K562 (cell line): Measurements from ENCODE around the gene PRKAR1A. TPM values are rescaled to one million over a fixed set of nuclear protein-coding genes. Genes with fewer than 3 reads are reported as not detected.

Experiments used
- ATAC-seq: fragments of 200-7000 bp; cut with Tn5 transposase; 3 replicates; pipeline ENCODE4 v1.9.1; 2020; ENCODE audit warnings: moderate library complexity
- BruUV-seq: library from RNA; stranded (reverse); fragments of 400-500 nt; replicated peaks from 2 replicates; lab custom pipeline; 2021; lab: Mats Ljungman, UMichigan
- CTCF ChIA-PET: fragments of 300-600 bp; formaldehyde crosslinking; extraction: SDS; loops from one replicate; lab custom pipeline; 2021; ENCODE audit warnings: low intra/inter-chr PET ratio; lab: Yijun Ruan, JAX
- POLR2A ChIA-PET: fragments of 300-600, 350-650 bp; sonication (Branson Sonifier 250); formaldehyde crosslinking; extraction: SDS; loops from one replicate; lab custom pipeline; 2021; ENCODE audit warnings: antibody characterized with exemption, inconsistent platforms; lab: Yijun Ruan, JAX
- DNase-seq, 4 experiments: peaks; one replicate each; pipeline versions ENCODE4 v3.0.0 to v3.0.0-alpha.2; 2011 to 2018; ENCODE audit warnings: low spot score in 3 of 4, mixed read lengths in 3 of 4; ENCODE audit errors: extremely low read depth in 1 of 4
- FAIRE-seq: peaks from 2 replicates; lab custom pipeline; 2011; peaks lifted over from hg19 to GRCh38; lab: Jason Lieb, UNC
- H2AFZ ChIP-seq: 2 replicates; pipeline ENCODE4 v1.6.0; 2011; ENCODE audit warnings: low read depth, low read length, control low read depth, inconsistent platforms
- H3K27ac ChIP-seq: fragments of 200-600 bp; 3 replicates; pipeline ENCODE4 v1.8.0; 2011; ENCODE audit warnings: low read depth, mild to moderate bottlenecking, control low read depth, inconsistent platforms, low read length, moderate library complexity, mixed read lengths; ENCODE audit errors: extremely low read depth
- H3K27me3 ChIP-seq, 2 experiments: fragments of 300-600 bp in 1 of 2; 2 replicates in 1 of 2; 3 replicates in 1 of 2; pipeline versions ENCODE4 v1.6.0 to v1.8.0; 2011; ENCODE audit warnings: inconsistent platforms in 2 of 2, low read length in 2 of 2, mild to moderate bottlenecking in 1 of 2, mixed read lengths in 1 of 2, moderate library complexity in 1 of 2; ENCODE audit not compliant: control insufficient read depth in 2 of 2, insufficient read depth in 2 of 2
- H3K36me3 ChIP-seq: fragments of 300-600 bp; 3 replicates; pipeline ENCODE4 v1.8.0; 2011; ENCODE audit warnings: mild to moderate bottlenecking, low read length, inconsistent platforms; ENCODE audit not compliant: control insufficient read depth, insufficient read depth
- H3K4me1 ChIP-seq, 2 experiments: fragments of 200-600 bp in 1 of 2; replicated peaks in 1 of 2; 2 replicates in 1 of 2; 3 replicates in 1 of 2; pipeline versions ENCODE4 v1.5.1 to v1.8.0; 2011; ENCODE audit warnings: inconsistent platforms in 2 of 2, low read length in 2 of 2, mild to moderate bottlenecking in 1 of 2, mixed read lengths in 1 of 2, moderate library complexity in 1 of 2; ENCODE audit not compliant: control insufficient read depth in 2 of 2, insufficient read depth in 2 of 2
- H3K4me2 ChIP-seq: 2 replicates; pipeline ENCODE4 v1.6.1; 2011; ENCODE audit warnings: low read length, control low read depth, inconsistent platforms, mixed read lengths; ENCODE audit not compliant: insufficient read depth
- H3K4me3 ChIP-seq: fragments of 200-600 bp; sonication (generic), shearing (Covaris generic); 2 replicates; pipeline ENCODE4 v1.5.1; 2016; ENCODE audit warnings: control low read depth, inconsistent platforms
- H3K79me2 ChIP-seq: fragments of 200-600 bp; 3 replicates; pipeline ENCODE4 v1.8.0; 2011; ENCODE audit warnings: low read length, inconsistent platforms; ENCODE audit not compliant: control insufficient read depth, insufficient read depth
- H3K9ac ChIP-seq, 2 experiments: 2 replicates each; pipeline versions ENCODE4 v1.6.0 to v1.6.1; 2011; ENCODE audit warnings: low read depth in 2 of 2, low read length in 2 of 2, control low read depth in 1 of 2, inconsistent platforms in 1 of 2, mild to moderate bottlenecking in 1 of 2, mixed read lengths in 1 of 2; ENCODE audit not compliant: insufficient read depth in 1 of 2
- H3K9me1 ChIP-seq: one replicate; pipeline ENCODE4 v1.6.0; 2011; ENCODE audit warnings: inconsistent platforms, mild to moderate bottlenecking, low read length, moderate library complexity; ENCODE audit not compliant: control insufficient read depth, insufficient read depth
- H3K9me3 ChIP-seq: replicated peaks from 2 replicates; pipeline ENCODE4 v1.5.1; 2011; ENCODE audit warnings: low read depth, low read length, inconsistent platforms; ENCODE audit not compliant: control insufficient read depth, insufficient read depth
- H4K20me1 ChIP-seq: replicated peaks from 2 replicates; pipeline ENCODE4 v1.6.1; 2011; ENCODE audit warnings: low read length, inconsistent platforms, mixed read lengths; ENCODE audit not compliant: control insufficient read depth, insufficient read depth
- CAMTA2 ChIP-seq: fragments of 250-450 bp; sonication (Bioruptor Pico); conservative IDR thresholded peaks from 2 replicates; pipeline ENCODE4 v1.5.1; 2022
- CBX3 ChIP-seq, 2 experiments: IDR thresholded peaks; 1 replicate in 1 of 2; 2 replicates in 1 of 2; pipeline ENCODE4 v1.6.1; 2012; ENCODE audit warnings: inconsistent platforms in 2 of 2, low read length in 2 of 2, borderline replicate concordance in 1 of 2, control low read depth in 1 of 2
- EP300 ChIP-seq: IDR thresholded peaks from 2 replicates; pipeline ENCODE4 v1.6.1; 2012; ENCODE audit warnings: low read length, improper control_type of control experiment
- ETV1 ChIP-seq: fragments of 450-650 bp; conservative IDR thresholded peaks from 2 replicates; pipeline ENCODE4 v1.6.1; 2016; ENCODE audit warnings: missing genetic modification characterization, control low read depth, low read depth, missing compliant biosample characterization
- GTF2A2 ChIP-seq: IDR thresholded peaks from 2 replicates; pipeline ENCODE4 v1.6.1; 2016; ENCODE audit warnings: mild to moderate bottlenecking, missing genetic modification characterization, missing compliant biosample characterization
- HDGF ChIP-seq: fragments of 450-650 bp; IDR thresholded peaks from 2 replicates; pipeline ENCODE4 v1.6.1; 2016
- KDM1A ChIP-seq, 2 experiments: fragments of 450-650 bp; IDR thresholded peaks; 2 replicates each; pipeline ENCODE4 v1.6.1; 2016; ENCODE audit warnings: mild to moderate bottlenecking in 2 of 2
- MAFF ChIP-seq: IDR thresholded peaks from 2 replicates; pipeline ENCODE4 v1.6.1; 2012; ENCODE audit warnings: low read length, improper control_type of control experiment
- NFATC3 ChIP-seq: fragments of 450-650 bp; IDR thresholded peaks from 2 replicates; pipeline ENCODE4 v1.6.1; 2017; ENCODE audit warnings: mild to moderate bottlenecking
- NUFIP1 ChIP-seq: fragments of 450-650 bp; IDR thresholded peaks from 2 replicates; pipeline ENCODE4 v1.6.1; 2018; ENCODE audit not compliant: partially characterized antibody
- PCBP2 ChIP-seq: fragments of 200-400 bp; formaldehyde crosslinking; IDR thresholded peaks from 2 replicates; pipeline ENCODE4 v1.6.1; 2018; ENCODE audit warnings: low read length, low read depth, mild to moderate bottlenecking, moderate library complexity; ENCODE audit not compliant: poor library complexity, severe bottlenecking
- RBBP5 ChIP-seq: fragments of 200-600 bp; sonication (generic); IDR thresholded peaks from 2 replicates; pipeline ENCODE4 v1.6.1; 2012; ENCODE audit warnings: borderline replicate concordance, mild to moderate bottlenecking, low read length, control low read depth, inconsistent platforms; ENCODE audit not compliant: insufficient read depth, poor library complexity, severe bottlenecking
- YBX1 ChIP-seq: fragments of 450-650 bp; IDR thresholded peaks from 2 replicates; pipeline ENCODE4 v1.7.1; 2016; ENCODE audit warnings: mild to moderate bottlenecking
- ZBED1 ChIP-seq: IDR thresholded peaks from 2 replicates; pipeline ENCODE4 v1.6.1; 2014
- ZBTB7A ChIP-seq: IDR thresholded peaks from 2 replicates; pipeline ENCODE4 v1.6.1; 2011; ENCODE audit warnings: low read depth, mild to moderate bottlenecking, low read length, moderate library complexity, borderline replicate concordance; ENCODE audit not compliant: control insufficient read depth
- ZNF445 ChIP-seq: fragments of 250-450 bp; sonication (Bioruptor Pico); IDR thresholded peaks from 2 replicates; pipeline ENCODE4 v1.4.0; 2020; ENCODE audit warnings: low read depth, mild to moderate bottlenecking, moderate library complexity
- ZNF507 ChIP-seq: conservative IDR thresholded peaks from 2 replicates; pipeline ENCODE4 v1.6.1; 2017; ENCODE audit warnings: missing genetic modification characterization, missing compliant biosample characterization
- WGBS: fragments of 100-300 bp; shearing (Covaris generic); methylation state at CpG from one replicate; pipeline ENCODE4 v1.1.6; 2016; ENCODE audit warnings: low coverage, mixed read lengths; ENCODE audit not compliant: insufficient coverage; ENCODE audit errors: missing lambda C conversion rate; 5-methylcytosine and 5-hydroxymethylcytosine counted together
- in situ Hi-C: fragments of 300-500 bp; cut with MboI; formaldehyde crosslinking; loops from 4 replicates; pipeline ENCODE4 v1.15.0; 2018; ENCODE audit warnings: inconsistent platforms, mixed read lengths
- intact Hi-C: fragments of 100-400 bp; cut with micrococcal nuclease; formaldehyde crosslinking; loops from 2 replicates; pipeline ENCODE4 v1.14.2; 2022
- polyA plus RNA-seq, 8 experiments: library from polyadenylated mRNA; depleted of rRNA in 4 of 8; stranded (reverse) in 5 of 8; unstranded in 3 of 8; fragments of >200 nt; fragmentation: Nextera tagmentation in 2 of 8; fragmentation: Illumina TruSeq in 1 of 8; extraction: Ambion mirVana in 2 of 8; extraction: Trizol in 1 of 8; gene quantifications; 2 replicates each; pipeline versions ENCODE4 v1.2.1 to v1.2.3, GENCODE V29; 2011 to 2014; ENCODE audit warnings: inconsistent platforms in 1 of 8, missing spikeins in 1 of 8
- total RNA-seq, 7 experiments: library from RNA; depleted of rRNA in 6 of 7; stranded (reverse); fragments of >200 nt in 6 of 7; fragmentation: Illumina TruSeq in 2 of 7; extraction: Trizol in 2 of 7; gene quantifications; 2 replicates each; pipeline versions ENCODE4 v1.2.1 to v1.2.3, GENCODE V29; 2011 to 2021; ENCODE audit warnings: low replicate concordance in 1 of 7
- TF ChIP-seq, protein P1 (sequence below): fragments of 250-450 bp; sonication (Bioruptor Pico); IDR thresholded peaks from 2 replicates; pipeline ENCODE4 v1.5.0; 2021
- TF ChIP-seq, protein P2 (sequence below), 3 experiments: fragments of 200-800 bp in 1 of 3; fragments of 250-450 bp in 1 of 3; fragments of 450-650 bp in 1 of 3; sonication (Bioruptor Pico) in 1 of 3; sonication (Bioruptor generic) in 1 of 3; formaldehyde crosslinking in 1 of 3; IDR thresholded peaks; 2 replicates each; pipeline versions ENCODE4 v1.6.1 to v1.8.0; 2016 to 2022; ENCODE audit warnings: mild to moderate bottlenecking in 2 of 3, missing genetic modification characterization in 2 of 3, missing compliant biosample characterization in 1 of 3, moderate library complexity in 1 of 3

Gene PRKAR1A
- total and polyA plus RNA-seq, 9 of the 15 experiments (the other 6 are each of a cell fraction or from before 2014, with no cell fraction given) = 15.0 to 95.6 (median 67.5) TPM

DNA sequence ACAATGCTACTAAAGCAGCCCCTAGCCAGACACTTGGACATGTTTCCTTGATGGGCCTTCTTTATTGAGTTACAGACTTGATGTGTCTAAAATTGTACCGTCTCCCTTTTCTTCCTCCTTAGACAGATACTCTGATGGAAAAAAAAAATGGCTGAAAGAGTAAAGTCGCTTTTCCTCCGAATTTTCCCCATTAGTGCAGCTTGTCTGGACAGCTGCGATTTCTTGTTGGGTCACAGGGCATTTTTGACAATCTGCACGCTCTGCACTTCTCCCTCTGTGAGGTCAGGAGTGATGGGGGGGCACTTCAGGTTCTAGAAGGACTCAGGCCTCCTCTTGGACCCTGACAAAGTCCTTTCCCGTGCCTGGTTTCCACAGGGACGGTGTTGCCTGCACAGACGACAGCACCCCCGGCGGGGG is 968 bp upstream of the PRKAR1A start:
- in situ Hi-C loops = no loop called here
- H3K4me1 ChIP-seq = peaks cover 0 to 7% of the 10 kb centered on the region in 2 experiments; a peak in 4 of 5 replicates
- TF ChIP-seq CBX3 (IDR thresholded peaks at IDR 0.05; ENCODE audit: borderline replicate concordance in 1 of 2, low read length in 2 of 2) (peak in 1 of 2 experiments; percentile 0; a peak in 1 of 3 replicates), RBBP5 (peak; percentile 15), ZBED1 (no peak), ZNF445 (CRISPR knock-in tag) (no peak), CAMTA2 (CRISPR knock-in tag) (no peak), GTF2A2 (tag) (no peak), ZNF507 (tag) (no peak), EP300 (no peak), YBX1 (no peak), MAFF (no peak), NUFIP1 (no peak), ETV1 (peak; percentile 33; the same call in 1 of the 2 replicates), PCBP2 (no peak), KDM1A (IDR thresholded peaks at IDR 0.05) (no peak), NFATC3 (no peak), ZBTB7A (no peak), HDGF (no peak)
- TF ChIP-seq, protein P1, sequence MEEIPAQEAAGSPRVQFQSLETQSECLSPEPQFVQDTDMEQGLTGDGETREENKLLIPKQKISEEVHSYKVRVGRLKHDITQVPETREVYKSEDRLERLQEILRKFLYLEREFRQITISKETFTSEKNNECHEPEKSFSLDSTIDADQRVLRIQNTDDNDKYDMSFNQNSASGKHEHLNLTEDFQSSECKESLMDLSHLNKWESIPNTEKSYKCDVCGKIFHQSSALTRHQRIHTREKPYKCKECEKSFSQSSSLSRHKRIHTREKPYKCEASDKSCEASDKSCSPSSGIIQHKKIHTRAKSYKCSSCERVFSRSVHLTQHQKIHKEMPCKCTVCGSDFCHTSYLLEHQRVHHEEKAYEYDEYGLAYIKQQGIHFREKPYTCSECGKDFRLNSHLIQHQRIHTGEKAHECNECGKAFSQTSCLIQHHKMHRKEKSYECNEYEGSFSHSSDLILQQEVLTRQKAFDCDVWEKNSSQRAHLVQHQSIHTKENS (CRISPR knock-in tag) = no peak
- TF ChIP-seq, protein P2, sequence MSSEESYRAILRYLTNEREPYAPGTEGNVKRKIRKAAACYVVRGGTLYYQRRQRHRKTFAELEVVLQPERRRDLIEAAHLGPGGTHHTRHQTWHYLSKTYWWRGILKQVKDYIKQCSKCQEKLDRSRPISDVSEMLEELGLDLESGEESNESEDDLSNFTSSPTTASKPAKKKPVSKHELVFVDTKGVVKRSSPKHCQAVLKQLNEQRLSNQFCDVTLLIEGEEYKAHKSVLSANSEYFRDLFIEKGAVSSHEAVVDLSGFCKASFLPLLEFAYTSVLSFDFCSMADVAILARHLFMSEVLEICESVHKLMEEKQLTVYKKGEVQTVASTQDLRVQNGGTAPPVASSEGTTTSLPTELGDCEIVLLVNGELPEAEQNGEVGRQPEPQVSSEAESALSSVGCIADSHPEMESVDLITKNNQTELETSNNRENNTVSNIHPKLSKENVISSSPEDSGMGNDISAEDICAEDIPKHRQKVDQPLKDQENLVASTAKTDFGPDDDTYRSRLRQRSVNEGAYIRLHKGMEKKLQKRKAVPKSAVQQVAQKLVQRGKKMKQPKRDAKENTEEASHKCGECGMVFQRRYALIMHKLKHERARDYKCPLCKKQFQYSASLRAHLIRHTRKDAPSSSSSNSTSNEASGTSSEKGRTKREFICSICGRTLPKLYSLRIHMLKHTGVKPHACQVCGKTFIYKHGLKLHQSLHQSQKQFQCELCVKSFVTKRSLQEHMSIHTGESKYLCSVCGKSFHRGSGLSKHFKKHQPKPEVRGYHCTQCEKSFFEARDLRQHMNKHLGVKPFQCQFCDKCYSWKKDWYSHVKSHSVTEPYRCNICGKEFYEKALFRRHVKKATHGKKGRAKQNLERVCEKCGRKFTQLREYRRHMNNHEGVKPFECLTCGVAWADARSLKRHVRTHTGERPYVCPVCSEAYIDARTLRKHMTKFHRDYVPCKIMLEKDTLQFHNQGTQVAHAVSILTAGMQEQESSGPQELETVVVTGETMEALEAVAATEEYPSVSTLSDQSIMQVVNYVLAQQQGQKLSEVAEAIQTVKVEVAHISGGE (CRISPR knock-in tag; IDR thresholded peaks at IDR 0.05) = peak in 2 of 3 experiments; percentile 16 to 42; a peak in 2 of 6 replicates

More for the DNA sequence above, 968 bp upstream of the PRKAR1A start:
- CTCF ChIA-PET = interaction anchor here (0.6 kb wide), 1 partner anchor 52 kb away, joined by 3 read pairs; no protein-coding TSS in a partner anchor
- no peaks in the 10 kb centered on the region for H4K20me1 ChIP-seq
- H3K4me2 ChIP-seq = peak overlapping the region; percentile 99
- no peaks in the 10 kb centered on the region for H3K9me3 ChIP-seq
- H2AFZ ChIP-seq = peak overlapping the region; percentile 100
- H3K27ac ChIP-seq = peak overlapping the region; percentile 94; the same call in 2 of the 3 replicates
- WGBS = 15% methylated on average over 10 of the region's 10 CpGs
- BruUV-seq = no TSS peak
- ATAC-seq = no peak
- intact Hi-C loops = no loop called here
- POLR2A ChIA-PET = interaction anchor here (0.6 to 1.2 kb wide), 4 partner anchors 8 to 24 kb away, joined by 3 read pairs; no protein-coding TSS in a partner anchor
- no peaks in the 10 kb centered on the region for H3K9me1 ChIP-seq
- H3K36me3 ChIP-seq = peaks cover 16% of the 10 kb centered on the region
- peaks cover 33% of the 10 kb centered on the region for H3K79me2 ChIP-seq
- H3K9ac ChIP-seq = peak overlapping the region in 1 of 2 experiments; percentile 92; a peak in 2 of 4 replicates
- DNase-seq = no peak
- no peak for FAIRE-seq
- H3K27me3 ChIP-seq = no peaks in the 10 kb centered on the region
- H3K4me3 ChIP-seq = peak overlapping the region; percentile 81
